Immature natural killer cell (primary cell): ENCODE measurements around the gene MTSS2. TPM values are rescaled to one million over a fixed set of nuclear protein-coding genes. Genes with fewer than 3 reads are reported as not detected.

Experiments used
- DNase-seq, 3 donors: peaks; one replicate each; pipeline ENCODE4 v3.0.0; 2022; ENCODE audit warnings: mixed read lengths in 1 of 3
- H3K27ac Mint-ChIP-seq, 6 donors: one replicate each; pipeline ENCODE4 v1.8.0; 2020; ENCODE audit warnings: mixed read lengths in 6 of 6, mild to moderate bottlenecking in 5 of 6, inconsistent platforms in 4 of 6, moderate library complexity in 3 of 6
- H3K27me3 Mint-ChIP-seq, 3 donors: one replicate each; pipeline ENCODE4 v1.8.0; 2020 to 2021; ENCODE audit warnings: low read depth in 3 of 3, mild to moderate bottlenecking in 3 of 3, mixed read lengths in 3 of 3, moderate library complexity in 3 of 3, inconsistent platforms in 1 of 3
- H3K36me3 Mint-ChIP-seq, 3 donors: one replicate each; pipeline ENCODE4 v1.8.0; 2020; ENCODE audit warnings: mixed read lengths in 3 of 3, inconsistent platforms in 2 of 3, mild to moderate bottlenecking in 2 of 3
- H3K4me1 Mint-ChIP-seq, 2 donors: one replicate each; pipeline ENCODE4 v1.8.0; 2020; ENCODE audit warnings: inconsistent platforms in 2 of 2, mild to moderate bottlenecking in 2 of 2, mixed read lengths in 2 of 2, moderate library complexity in 1 of 2
- H3K4me3 Mint-ChIP-seq, 5 donors: one replicate each; pipeline ENCODE4 v1.8.0; 2020; ENCODE audit warnings: mild to moderate bottlenecking in 5 of 5, mixed read lengths in 5 of 5, inconsistent platforms in 3 of 5, moderate library complexity in 3 of 5
- H3K9me3 Mint-ChIP-seq, 6 donors: one replicate each; pipeline ENCODE4 v1.8.0; 2020; ENCODE audit warnings: mild to moderate bottlenecking in 6 of 6, mixed read lengths in 6 of 6, inconsistent platforms in 4 of 6, moderate library complexity in 3 of 6
- polyA plus RNA-seq, 3 donors: library from polyadenylated mRNA; unstranded; fragments of 300-500 nt; fragmentation: Illumina TruSeq; gene quantifications; one replicate each; pipeline ENCODE4 v1.2.3, GENCODE V29; 2021

MTSS2 gene, protein sequence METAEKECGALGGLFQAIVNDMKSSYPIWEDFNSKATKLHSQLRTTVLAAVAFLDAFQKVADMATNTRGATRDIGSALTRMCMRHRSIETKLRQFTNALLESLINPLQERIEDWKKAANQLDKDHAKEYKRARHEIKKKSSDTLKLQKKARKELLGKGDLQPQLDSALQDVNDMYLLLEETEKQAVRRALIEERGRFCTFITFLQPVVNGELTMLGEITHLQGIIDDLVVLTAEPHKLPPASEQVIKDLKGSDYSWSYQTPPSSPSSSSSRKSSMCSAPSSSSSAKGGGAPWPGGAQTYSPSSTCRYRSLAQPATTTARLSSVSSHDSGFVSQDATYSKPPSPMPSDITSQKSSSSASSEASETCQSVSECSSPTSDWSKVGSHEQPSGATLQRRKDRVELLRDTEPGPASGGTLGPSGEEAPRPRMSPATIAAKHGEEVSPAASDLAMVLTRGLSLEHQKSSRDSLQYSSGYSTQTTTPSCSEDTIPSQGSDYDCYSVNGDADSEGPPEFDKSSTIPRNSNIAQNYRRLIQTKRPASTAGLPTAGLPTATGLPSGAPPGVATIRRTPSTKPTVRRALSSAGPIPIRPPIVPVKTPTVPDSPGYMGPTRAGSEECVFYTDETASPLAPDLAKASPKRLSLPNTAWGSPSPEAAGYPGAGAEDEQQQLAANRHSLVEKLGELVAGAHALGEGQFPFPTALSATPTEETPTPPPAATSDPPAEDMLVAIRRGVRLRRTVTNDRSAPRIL
- not detected for polyA plus RNA-seq

DNA sequence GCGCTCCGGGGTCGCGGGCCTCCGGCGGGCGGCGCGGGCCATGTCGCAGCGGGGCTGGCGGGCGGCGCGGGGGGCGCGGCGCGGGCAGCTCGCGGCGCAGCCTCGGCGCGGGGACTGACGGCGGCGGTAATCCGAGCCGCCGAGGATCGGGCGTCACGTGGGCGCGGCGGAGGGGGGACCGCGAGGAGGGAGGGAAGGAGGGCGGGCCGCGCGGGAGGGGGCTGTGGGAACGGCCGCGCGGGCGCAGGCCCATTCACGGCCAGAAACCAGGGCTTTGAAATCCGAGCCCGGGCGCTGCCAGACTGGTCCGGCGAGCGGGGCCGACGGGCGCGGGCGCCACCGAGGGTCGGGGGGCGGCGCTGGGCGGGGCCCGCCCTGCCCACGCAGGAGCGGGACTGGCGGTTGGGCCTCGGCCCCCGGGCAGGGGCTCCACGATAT, at the start of gene MTSS2:
MTSS2 (minus strand) TSS at position 116 of the 438 bp plus-strand sequence. CDS start 262 bp downstream, outside the sequence.
- Mint-ChIP-seq H3K36me3 (peaks cover 0 to 4% (median 0%) of the 10 kb centered on the region in 3 donors), H3K4me3 (peak within 1 kb of the TSS; percentile 38 to 70 (median 66)), H3K27ac (peak within 1 kb of the TSS in 1 of 6 donors; percentile 55), H3K4me1 (peaks cover 0 to 8% of the 10 kb centered on the region in 2 donors), H3K9me3 (no peaks in the 10 kb centered on the region), H3K27me3 (peaks cover under 1 to 6% (median 3%) of the 10 kb centered on the region in 3 donors)
- DNase-seq = no peak

DNA sequence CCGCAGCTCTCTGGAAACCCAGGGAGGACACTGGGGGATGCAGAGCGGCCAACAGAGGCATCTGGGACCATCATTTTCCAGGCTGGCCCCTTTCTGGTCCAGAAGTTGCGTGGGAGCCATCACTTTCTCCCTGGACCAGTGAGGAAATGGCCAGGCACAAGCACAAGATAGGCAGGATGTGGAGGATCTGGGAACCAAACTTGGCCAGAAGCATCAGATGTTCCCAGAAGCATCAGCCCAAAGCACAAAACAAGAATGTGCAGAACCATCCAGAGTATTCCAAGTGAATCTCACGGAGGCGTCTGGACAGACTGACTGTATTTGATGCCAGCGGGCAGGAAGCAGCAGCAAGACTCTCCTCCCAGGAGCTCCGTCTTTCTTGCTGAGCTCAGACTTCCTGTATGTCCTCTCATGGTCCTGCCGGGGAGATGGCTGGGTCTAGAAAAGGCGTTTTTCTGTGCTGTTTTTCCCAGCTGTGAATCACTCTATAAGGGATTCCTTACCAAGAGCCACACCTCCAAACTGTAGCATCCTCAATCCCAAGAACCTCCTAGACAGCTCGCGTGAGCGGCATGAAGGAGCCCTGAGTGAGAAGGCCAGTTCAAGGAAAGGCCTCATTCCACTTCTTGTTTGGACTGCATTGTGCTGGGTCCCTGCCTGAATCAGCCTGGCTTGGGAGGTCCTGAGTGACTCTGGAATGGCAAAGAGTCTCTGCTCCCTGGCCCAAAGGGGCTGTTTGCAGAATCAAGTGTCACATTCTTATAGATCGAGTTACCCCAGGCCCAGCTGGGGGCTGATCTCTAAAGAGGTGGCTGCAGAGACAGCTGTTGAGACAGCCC, 49.5 kb upstream of the MTSS2 start:
- DNase-seq = no peak
- Mint-ChIP-seq H3K27ac (peak overlapping the region in 1 of 6 donors; percentile 6), H3K4me3 (no peak overlapping the region)

DNA sequence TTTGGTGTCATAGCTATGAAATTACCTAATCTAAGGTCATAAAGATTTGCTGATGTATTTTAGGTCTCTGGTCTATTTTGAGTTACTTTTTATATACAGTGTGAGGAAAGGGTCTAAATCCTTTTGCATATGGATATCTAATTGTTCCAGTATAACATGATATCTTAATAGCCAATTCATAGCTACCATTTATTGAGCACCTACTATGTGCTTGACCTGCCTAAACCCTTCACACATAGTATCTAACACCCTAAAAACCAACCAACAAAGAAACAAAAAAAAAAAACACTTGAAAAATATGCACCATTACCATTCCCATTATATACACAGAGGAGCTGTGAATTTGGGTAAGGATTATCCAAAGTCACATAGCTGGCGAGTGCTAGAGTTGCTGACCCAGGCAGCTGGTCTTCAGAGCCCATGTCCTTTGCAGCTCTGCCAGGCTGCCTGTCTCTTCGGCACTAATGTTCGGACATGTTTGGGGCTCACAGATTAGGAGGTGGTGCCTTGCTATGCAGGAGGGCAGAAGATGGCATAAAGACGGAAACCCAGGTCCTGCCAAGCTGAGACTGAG, 48.8 kb upstream of the MTSS2 start:
- Mint-ChIP-seq H3K36me3 (peaks cover 5 to 18% (median 14%) of the 10 kb centered on the region in 3 donors), H3K4me3 (no peak overlapping the region), H3K27ac (peak overlapping the region in 4 of 6 donors; percentile 6 to 65 (median 49)), H3K9me3 (peaks cover 0 to 1% (median 0%) of the 10 kb centered on the region in 6 donors), H3K27me3 (peaks cover 0 to 8% (median 0%) of the 10 kb centered on the region in 3 donors), H3K4me1 (peaks cover 20 to 22% of the 10 kb centered on the region in 2 donors)
- DNase-seq = no peak

More for the DNA sequence above, 49.5 kb upstream of the MTSS2 start:
- Mint-ChIP-seq H3K4me1 (peaks cover 22% of the 10 kb centered on the region in 2 donors), H3K36me3 (peaks cover 3 to 11% (median 10%) of the 10 kb centered on the region in 3 donors), H3K9me3 (no peaks in the 10 kb centered on the region), H3K27me3 (peaks cover 0 to 8% (median 0%) of the 10 kb centered on the region in 3 donors)

DNA sequence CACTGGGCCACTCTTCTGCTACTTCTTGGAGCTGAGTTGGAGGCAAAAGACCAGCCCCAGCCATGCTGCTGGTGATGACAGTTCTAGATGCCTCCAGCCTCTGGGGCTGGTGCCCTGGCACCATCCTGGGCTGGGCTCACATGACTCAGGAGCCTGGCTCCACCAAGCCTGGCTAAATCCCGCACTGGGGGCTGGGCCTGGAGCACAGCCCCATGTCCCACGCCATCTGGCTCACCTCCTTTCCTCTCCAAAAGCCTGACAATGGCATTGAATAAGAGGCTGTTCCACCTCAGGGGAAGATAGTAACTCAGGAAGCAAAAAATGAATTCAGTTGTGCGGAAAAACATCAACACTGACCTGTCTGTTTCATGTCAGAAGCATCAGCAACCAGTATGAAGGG, 45.1 kb upstream of the MTSS2 start:
- Mint-ChIP-seq H3K4me3 (no peak overlapping the region), H3K36me3 (peaks cover 8 to 28% (median 17%) of the 10 kb centered on the region in 3 donors), H3K27me3 (no peaks in the 10 kb centered on the region), H3K9me3 (peaks cover 0 to 2% (median 0%) of the 10 kb centered on the region in 6 donors), H3K4me1 (no peaks in the 10 kb centered on the region), H3K27ac (no peak overlapping the region)
- DNase-seq = no peak

DNA sequence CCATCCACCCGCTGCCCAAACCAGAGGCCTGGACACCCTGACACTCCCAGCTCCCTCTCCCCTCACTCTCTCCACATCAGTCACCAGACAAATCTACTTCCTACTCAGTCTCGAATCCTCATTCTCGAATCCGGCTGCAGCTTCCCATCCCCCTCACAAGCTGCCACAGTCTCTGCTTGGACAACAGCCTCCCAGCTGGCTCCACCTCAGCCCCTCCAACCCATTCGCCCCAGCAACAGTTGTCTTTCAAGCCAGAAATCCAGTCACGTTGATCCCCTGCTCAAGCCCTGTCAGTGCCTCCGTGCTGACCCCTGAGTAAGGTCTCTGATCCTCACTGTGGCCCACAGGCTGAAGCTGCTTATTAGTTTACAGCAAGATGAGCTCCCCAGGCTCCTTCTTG, 44.2 kb upstream of the MTSS2 start:
- peak overlapping the region in 1 of 6 donors; percentile 62 for H3K27ac Mint-ChIP-seq
- no peaks in the 10 kb centered on the region for H3K27me3 Mint-ChIP-seq
- DNase-seq = no peak
- H3K36me3 Mint-ChIP-seq = peaks cover 8 to 31% (median 17%) of the 10 kb centered on the region in 3 donors
- H3K4me3 Mint-ChIP-seq = no peak overlapping the region
- H3K9me3 Mint-ChIP-seq = peaks cover 0 to 2% (median 0%) of the 10 kb centered on the region in 6 donors
- no peaks in the 10 kb centered on the region for H3K4me1 Mint-ChIP-seq

DNA sequence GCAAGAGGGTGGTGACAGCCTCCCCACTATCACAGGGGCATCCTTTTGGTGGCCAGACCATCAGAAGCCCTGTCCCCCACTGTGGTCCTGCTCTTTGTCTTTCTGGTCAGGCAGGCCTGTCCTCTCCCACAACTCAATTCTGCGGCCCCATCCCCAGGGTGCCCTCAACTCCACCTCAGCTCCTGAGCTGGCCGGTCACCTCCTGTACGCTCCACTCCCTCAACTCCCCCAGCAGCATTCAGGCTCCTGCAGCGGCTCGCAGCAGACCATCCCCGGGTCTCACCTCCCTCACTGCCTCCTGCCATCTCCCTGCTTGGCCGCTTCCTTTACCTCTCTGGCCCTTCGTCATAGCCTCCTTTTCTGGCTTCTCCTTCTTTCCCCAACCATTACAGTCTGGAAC, 43.4 kb upstream of the MTSS2 start:
- Mint-ChIP-seq H3K4me3 (no peak overlapping the region), H3K36me3 (peaks cover 8 to 31% (median 17%) of the 10 kb centered on the region in 3 donors), H3K27me3 (no peaks in the 10 kb centered on the region), H3K4me1 (no peaks in the 10 kb centered on the region), H3K27ac (peak overlapping the region in 1 of 6 donors; percentile 11), H3K9me3 (peaks cover 0 to 2% (median 0%) of the 10 kb centered on the region in 6 donors)
- no peak for DNase-seq

DNA sequence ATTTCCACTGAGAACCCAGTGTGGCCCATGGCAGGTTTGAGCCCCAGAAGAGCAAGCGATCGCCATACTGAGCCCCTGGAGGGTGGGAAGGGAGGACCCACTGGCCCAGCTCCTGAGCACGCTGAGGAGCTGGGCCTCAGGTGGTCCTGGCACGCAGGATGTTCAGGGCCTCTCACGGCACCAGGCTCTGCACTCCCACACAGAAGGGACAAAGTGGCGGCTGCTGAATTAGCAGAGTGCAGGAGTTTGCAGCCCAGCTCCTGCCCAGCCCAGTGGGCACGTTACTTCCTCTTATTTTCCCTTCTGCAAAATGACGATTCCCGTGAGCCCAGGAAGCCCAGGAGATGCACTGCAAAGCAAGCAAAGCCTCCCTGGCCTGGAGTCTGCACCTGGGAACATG, 42.3 kb upstream of the MTSS2 start:
- no peak overlapping the region for H3K4me3 Mint-ChIP-seq
- DNase-seq = no peak
- no peak overlapping the region for H3K27ac Mint-ChIP-seq
- no peaks in the 10 kb centered on the region for H3K27me3 Mint-ChIP-seq
- peaks cover 8 to 30% (median 17%) of the 10 kb centered on the region in 3 donors for H3K36me3 Mint-ChIP-seq
- peaks cover 0 to 2% (median 0%) of the 10 kb centered on the region in 6 donors for H3K9me3 Mint-ChIP-seq
- no peaks in the 10 kb centered on the region for H3K4me1 Mint-ChIP-seq

DNA sequence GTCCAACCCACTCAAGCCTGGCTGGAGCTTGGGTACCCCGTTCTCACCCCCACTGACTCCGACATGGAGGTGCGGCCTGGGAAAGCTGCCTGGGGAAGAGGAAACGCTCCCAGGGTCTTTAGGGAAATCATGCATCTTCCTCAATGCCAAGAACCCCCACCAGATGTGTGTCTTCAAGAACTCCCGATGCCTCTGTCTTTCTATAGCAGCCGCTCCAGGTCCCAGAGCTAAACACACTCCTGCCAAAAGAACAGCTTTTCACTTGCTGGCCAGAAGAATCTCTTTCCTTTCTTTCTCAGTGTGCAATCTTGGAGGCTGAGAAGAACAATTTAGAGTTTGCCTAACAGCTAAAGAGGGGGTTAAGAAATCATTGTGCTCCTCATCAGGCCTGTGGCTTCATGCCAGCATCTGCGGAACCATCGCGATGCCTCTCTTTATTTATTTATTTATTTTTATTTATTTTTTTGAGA, 41.1 kb upstream of the MTSS2 start:
- H3K9me3 Mint-ChIP-seq = peaks cover 0 to 2% (median 0%) of the 10 kb centered on the region in 6 donors
- no peak overlapping the region for H3K4me3 Mint-ChIP-seq
- H3K4me1 Mint-ChIP-seq = no peaks in the 10 kb centered on the region
- no peaks in the 10 kb centered on the region for H3K27me3 Mint-ChIP-seq
- H3K27ac Mint-ChIP-seq = no peak overlapping the region
- H3K36me3 Mint-ChIP-seq = peaks cover 8 to 31% (median 14%) of the 10 kb centered on the region in 3 donors
- no peak for DNase-seq

DNA sequence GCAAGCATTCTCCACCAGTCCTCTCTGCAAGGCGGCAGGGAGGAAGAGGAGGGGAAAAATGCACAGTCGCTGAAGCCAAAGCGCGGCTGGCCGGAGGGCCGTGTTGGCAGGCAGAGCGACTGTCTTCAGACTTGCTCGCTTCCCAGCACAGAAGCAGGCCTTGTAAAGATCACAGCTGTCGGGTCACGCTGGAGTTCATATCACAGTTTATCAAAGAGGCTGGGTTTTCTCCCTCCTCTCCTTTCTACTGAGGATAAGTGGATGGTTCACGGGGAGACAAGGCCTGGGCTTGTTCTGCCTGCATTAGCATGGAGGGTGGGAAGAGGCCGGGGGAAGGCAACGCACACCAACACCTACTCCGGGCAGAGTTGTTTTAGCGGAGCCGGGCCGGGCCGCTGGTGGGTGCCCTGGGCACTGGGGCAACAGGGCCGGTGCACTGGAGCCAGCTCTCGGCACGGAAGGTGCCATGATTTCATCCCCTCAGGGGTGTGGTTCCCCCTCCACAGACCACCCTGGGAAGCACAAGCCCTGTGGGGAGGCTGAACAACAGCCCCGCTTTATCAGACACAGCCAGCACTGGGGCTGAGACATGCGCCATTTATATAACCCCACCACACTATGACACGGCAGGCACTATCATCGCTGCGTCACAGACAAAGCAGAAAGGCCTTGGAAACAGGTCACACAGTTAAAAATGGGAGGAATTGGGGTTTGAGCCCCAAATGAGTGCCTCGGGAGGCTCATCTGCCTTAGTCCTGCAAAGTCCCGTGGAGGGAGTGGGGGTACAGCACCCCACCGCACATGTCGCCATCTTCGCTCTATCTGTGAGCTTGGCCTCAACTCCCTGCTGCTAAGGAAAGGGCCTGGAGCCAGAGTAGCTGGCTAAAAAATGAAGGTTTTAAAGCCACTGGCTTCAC, 40.3 kb upstream of the MTSS2 start:
- Mint-ChIP-seq H3K27me3 (no peaks in the 10 kb centered on the region), H3K36me3 (peaks cover 5 to 24% (median 10%) of the 10 kb centered on the region in 3 donors), H3K4me3 (no peak overlapping the region), H3K4me1 (no peaks in the 10 kb centered on the region), H3K9me3 (peaks cover 0 to 2% (median 0%) of the 10 kb centered on the region in 6 donors), H3K27ac (peak overlapping the region in 1 of 6 donors; percentile 17)
- no peak for DNase-seq

DNA sequence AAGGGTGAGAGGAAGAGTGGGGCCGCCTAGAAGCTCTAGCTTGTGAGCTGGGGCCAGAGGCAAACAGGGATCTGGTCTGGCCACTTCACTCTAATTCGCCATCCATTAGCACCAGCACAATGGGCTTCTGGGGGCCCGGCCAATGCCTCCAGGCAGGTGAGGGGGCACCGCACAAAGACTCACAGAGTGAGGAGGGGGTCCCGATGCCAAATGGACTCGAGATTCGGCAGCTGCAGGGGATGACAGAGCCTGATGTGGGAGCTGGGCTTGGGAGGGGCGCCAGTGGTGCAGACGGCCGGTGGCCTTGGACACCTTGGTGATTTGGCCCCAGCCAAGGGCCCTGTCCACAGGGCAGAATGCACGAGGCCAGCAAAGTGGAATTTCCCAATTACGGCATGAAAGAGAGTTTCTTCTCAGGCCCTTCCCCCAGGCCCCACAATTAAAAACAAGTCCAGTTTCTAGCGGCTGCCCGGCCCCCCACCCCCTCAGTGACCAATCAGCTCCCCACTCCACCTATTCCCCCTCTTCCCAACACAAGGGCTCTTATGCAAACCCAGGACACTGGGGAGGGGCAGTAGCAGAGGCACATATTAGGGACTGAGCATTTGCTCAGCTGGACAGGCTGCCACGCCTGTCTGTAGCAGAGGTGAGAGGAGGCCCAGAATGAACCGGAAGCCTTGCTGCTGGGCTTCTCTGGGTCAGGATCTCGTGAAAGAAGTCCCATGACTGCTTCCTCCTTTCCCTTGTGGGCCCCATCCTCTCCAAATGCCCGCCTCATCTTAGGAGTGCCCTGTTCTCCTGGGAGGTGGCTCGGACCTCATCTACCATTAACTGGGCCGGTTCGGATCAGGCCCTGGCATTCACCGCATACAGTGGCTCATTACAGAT, 39.4 kb upstream of the MTSS2 start:
- no peaks in the 10 kb centered on the region for H3K27me3 Mint-ChIP-seq
- no peak overlapping the region for H3K4me3 Mint-ChIP-seq
- H3K36me3 Mint-ChIP-seq = peaks cover 10 to 33% (median 11%) of the 10 kb centered on the region in 3 donors
- no peak for DNase-seq
- peak overlapping the region in 1 of 6 donors; percentile 17 for H3K27ac Mint-ChIP-seq
- peaks cover 0 to 2% (median 0%) of the 10 kb centered on the region in 6 donors for H3K9me3 Mint-ChIP-seq
- no peaks in the 10 kb centered on the region for H3K4me1 Mint-ChIP-seq
